Iris pigment epithelial cell (primary cell): ENCODE data around the gene TIMM44.

Experiments used
- DNase-seq: peaks from one replicate; pipeline ENCODE4 v3.0.0-alpha.2; 2011; ENCODE audit warnings: low read depth

The TIMM44 gene, protein sequence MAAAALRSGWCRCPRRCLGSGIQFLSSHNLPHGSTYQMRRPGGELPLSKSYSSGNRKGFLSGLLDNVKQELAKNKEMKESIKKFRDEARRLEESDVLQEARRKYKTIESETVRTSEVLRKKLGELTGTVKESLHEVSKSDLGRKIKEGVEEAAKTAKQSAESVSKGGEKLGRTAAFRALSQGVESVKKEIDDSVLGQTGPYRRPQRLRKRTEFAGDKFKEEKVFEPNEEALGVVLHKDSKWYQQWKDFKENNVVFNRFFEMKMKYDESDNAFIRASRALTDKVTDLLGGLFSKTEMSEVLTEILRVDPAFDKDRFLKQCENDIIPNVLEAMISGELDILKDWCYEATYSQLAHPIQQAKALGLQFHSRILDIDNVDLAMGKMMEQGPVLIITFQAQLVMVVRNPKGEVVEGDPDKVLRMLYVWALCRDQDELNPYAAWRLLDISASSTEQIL

DNA sequence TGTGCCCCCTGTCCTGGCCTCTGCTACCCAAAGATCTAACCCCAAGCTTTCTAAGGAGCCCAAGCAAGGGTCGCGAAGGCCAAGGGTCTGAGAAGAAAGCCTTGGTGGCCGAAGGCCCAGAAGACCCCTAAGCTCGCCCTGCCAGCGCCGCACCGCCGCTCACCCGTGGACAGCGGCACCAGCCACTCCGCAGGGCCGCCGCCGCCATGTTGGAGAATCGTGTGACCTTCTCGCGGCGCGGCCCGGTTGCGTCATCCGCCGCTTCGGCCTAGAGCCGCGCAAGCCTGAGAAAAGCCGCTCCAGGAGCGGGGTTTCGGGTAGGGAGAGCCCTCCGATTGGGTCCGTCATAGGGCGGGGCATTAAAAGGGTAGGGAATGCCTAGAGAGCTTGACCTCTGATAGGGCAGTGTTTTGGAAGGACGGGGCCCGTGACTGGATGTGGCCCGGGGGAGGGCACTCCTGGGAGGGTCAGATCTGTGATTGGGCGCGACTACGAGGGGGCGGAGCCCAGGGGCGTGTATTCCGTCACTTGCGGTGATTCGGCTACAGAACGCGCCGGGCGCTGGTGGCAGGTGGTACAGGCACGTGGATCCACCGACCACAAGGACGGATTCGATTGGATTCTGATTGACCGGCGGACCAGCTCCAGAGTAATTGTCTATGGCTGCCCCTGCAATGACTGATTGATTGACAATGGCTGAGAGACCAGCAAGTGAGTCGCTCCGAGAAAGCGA, at the start of gene TIMM44:
Gene TIMM44, minus strand, starts transcription at position 223 of the 733 bp plus-strand sequence. Its CDS starts 15 bp downstream, at position 208.
- DNase-seq: peak; percentile 100

DNA sequence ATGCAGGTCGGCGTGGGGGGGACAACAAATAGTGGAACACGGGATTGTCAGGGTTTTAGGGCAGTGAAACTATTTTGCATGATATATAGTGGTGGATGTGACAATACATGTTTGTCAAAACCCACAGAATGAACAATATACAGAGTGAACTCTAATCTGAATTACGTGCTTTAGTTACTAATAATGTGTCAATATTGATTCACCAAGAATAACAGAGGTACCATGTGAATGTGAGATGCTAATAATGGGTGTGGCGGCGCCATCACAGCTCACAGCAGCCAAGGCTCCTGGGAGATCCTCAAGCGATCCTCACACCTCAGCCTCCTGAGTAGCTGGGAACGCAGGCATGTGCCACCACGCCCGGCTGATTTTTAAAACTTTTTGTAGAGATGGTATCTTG, 49.1 kb upstream of the TIMM44 start:
- no peak for DNase-seq

DNA sequence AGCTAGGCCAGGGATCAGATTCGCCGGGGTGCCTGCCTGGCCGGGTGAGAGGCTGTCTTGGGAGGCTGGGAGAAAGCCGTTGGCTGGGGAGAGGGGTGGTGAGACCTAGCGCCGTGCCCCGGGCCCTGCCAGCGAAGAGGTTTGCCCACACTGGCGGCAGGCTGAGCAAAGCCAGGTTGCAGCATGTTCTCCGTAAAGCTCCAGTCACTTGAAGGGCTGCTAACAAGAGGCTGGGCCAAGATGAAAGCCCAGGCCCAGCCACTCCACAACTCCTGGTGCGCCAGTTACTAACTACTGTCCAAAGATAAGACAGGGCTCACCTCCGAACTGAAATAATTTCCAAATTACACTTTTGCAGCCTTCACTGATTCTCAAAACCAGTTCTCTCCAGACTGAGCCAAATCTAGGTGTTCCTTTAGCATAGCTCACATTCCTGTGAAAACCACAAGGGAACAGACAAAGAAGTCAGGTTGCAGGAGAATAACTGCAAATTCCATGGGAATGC, 45.7 kb upstream of the TIMM44 start:
- no peak for DNase-seq

DNA sequence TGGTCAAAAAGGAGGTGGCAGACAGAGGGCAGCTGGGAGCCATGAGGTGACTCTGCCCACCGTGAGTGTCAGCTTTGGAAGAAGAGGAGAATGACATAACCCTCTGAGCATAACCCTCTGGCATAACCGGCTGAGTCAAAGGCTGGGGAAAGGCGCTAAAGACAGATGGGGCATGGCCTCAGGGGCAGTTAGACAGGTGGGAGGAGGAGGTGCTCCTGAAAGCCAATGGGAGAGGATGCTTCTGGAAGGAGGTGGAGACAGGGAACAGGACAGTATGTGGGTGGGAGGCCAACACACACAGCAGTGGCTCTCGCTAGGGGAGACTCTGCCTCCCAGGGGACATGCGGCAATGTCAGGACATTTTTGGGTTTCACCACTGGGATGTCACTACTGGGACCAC, 44.8 kb upstream of the TIMM44 start:
- no peak for DNase-seq

DNA sequence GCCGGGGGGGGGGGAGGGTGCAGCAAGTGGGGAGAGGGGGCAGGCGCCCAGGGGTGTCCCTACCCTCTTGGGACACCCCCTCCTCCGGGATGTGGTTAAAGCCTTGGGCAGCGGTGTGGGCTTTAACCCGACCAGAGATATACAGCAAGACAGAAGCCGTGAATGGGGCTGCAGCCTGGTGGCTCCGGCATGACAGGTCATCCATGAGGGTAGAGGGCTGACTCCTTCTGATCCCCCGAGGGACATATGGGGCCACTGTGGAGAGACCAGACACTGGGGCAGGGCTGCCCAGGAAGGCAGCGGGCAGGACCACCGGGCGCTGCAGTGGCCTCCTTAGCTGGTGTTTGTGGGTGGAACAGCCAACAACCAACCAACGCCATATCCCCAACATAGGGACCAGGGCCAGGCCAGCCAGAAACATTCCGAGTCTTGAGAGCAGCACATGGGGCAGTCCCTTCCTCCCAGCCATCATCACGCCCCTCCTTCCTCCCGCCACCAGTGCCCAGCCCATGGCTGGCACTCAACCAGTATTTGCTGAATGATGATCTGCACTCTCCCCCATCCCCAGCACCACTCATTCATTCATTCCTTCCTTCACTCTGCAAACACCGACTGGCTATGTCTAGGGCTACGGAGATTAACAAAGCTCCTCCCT, 43.8 kb upstream of the TIMM44 start:
- DNase-seq: no peak

DNA sequence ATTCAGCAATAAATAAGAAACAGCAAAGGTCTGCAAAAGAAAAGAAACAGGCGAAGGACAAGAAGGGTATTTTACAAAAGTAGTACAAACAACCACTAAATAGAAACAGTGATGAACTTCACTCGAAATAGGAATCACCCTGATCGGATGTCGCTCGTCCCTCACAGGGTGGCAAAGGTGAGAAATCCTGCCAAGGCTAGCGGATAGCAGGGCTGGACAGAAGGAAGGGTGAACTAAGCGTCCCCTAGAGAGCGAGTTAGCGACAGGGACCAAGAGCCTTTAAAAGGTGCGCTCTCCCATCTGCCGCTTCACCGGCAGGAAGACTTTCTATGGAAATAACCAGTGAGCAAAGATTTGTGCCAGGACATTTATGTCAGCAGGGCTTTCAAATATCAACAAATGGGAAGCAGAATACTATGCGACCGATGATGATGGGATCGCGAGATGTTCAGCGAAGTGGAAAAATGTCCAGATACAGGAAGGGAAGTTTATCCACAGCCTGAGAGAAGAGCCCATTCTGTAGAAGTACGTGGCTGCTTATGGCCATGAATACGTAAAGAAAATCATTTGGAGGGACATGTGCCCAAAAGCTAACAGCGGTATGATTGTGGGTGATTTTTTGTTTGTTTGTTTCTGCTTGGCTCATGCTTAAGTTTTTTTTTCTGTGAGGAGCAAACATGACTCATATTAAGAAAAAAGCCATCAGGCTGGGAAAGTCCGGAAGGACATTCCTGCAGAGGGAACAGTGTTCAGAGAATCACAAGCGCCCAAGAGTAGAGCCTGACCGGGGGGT, 43.1 kb upstream of the TIMM44 start:
- DNase-seq: peak; percentile 79

DNA sequence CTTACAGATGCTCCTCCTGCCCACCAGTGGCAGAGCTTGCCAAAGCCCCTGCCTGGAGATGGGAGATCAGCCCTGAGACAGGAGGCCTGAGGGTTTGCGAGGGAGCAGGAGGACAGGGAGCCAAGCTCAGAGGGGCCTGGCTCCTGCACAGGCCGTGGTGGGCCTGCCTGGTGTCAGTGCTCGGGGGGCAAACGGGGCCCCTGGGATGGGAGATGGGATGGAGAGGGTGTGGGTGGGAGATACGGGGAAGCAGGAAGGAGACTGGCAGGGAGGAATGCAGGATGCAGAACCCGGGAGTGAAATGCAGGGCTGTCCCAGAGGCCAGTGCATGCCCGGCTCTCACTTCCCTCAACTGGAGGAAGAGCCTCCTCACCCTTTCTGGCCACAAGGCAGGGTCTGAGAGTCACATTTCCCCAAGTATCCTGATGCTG, 42.0 kb upstream of the TIMM44 start:
- no peak for DNase-seq

DNA sequence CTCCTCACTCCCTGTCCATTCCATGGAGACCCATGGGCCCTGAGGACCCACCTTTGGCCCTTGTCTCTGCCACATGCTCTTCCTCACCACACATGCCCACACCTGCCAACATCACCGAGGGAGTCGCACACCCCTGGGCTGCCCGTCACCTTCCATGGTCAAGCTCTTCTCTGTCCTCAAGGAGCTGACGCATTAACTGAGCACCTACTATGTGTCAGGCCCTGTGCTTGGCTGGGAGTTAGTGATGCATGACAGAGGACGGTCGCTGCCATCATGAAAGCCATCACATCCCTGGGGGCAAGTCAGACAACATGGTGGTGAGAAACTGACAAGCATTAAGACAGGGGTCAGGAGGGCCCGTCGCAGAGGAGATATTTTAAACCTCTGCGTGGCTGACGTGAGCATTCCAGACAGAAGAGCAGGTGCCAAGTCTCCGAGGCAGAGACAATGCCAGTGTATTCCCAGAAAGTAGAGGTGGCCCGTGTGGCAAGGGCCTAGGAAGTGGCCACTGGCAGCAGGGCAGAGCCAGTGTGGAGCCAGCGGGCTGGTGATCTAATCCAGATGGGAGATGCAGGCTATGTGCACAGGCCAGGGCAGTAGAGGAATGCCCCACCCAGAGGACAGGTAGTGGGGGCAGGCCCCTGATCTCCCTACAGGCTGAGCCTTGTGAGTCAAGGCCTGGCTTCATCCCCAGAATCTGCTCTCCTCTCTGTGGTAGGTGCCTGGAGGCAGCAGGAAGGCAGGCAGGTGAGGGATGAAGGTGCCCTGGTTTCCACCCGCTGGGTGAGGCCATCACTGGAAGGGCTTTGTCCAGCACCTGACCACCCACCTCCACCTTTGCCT, 40.8 kb upstream of the TIMM44 start:
- DNase-seq: no peak

DNA sequence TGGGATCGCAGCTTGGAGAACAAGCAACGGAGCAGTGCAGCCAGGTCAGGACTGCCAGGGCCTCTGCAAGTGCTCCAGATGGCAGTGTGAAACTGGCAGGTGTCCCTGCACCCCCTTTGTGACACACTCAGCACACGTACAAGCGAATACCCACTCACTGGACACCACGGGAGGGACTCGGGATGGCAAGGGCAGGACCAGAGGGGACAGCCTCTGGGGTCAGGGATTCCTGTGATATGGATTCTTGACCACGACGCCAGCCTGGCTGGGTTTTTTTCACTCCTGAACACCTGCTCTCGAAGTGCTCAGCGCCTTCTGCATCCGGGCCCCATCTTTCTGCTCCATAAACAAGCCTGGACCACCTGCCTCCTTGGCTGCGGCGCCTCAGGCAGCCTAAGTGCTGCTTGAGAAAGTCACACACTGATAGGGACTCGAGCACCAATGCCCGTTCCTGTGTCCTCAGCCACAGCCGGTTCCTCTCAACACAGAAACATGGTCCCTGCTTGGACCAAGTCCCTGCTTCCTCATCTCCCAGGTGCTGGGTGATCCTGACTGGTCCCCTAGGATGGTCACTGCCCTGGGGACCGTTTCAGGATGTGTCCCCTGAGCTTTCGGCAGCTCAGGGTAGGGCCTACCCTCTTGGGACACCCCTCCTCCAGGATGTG, 40.0 kb upstream of the TIMM44 start:
- DNase-seq: no peak

DNA sequence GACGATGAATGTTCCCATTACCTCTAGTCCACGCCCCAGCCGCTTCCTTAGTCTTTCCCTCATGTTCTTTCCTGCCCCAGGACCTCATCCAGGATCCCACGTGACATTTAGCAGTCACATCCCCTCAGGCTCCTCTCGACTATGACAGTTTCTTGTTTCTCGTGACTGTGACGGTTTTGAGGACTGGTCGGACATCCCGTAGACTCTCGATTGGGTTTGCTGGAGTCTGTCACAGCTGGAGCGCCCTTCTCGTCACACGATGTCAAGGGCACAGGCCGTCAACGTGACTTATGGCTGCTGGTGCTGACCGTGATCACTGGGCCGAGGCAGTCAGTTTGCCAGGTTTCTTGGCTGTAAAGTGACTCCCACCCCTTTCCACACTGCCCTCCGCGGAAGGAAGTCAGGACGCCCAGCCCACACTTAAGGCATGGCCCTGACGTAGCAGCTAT, 39.2 kb upstream of the TIMM44 start:
- DNase-seq: no peak

DNA sequence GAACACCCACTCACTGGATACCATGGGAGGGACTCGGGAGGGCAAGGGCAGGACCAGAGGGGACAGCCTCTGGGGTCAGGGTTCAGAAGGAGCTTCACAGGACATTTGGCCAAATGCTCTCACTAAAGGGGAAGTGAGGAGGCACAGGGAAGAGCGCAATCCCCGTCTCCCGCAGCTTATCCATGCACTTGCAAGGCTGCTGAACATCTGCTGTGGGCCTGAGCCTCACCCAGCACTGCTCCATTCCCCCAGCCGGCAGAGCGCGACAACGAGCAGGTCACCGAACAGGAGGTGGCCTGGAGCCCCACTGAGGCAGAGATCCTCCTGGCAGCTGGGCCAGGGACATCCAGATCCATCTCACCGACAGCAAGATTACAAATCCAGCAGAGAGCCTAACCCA, 38.6 kb upstream of the TIMM44 start:
- no peak for DNase-seq

DNA sequence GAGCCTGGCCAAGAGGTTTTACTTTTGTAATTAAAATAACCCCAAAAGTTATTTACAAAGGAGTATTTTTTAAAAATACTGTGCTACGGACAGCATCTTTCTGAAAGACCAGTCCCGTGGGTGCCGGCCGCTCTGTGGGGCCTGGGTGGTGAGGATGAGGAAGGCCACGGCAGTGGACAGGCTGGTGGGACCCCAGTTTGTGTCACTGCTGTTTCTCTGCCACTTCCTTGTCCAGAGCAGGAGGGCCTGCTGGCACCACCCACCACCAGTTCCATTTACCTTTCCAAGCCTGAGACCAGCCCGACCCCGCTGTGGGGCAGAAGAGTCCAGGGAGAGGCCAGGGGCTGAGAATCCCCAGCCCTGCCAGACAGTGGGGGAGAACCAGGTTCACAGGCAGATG, 38.2 kb upstream of the TIMM44 start:
- no peak for DNase-seq

DNA sequence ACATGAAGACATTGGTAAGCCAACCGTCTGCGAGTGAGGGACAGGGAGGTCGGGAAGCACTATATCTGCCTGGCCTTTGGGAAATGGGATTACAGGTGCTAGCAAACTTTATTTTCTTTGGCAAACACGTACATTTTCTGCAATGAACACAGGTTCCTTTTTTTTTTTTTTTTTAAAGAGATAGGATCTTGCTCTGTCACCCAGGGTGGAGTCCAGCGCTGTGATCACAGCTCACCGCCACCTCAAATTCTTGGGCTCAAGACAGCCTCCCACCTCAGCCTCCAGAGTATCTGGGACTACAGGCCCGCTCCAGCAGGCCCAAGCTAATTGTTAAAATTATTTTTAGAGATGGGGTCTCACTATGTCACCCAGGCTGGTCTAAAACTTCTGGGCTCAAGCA, 37.7 kb upstream of the TIMM44 start:
- no peak for DNase-seq

DNA sequence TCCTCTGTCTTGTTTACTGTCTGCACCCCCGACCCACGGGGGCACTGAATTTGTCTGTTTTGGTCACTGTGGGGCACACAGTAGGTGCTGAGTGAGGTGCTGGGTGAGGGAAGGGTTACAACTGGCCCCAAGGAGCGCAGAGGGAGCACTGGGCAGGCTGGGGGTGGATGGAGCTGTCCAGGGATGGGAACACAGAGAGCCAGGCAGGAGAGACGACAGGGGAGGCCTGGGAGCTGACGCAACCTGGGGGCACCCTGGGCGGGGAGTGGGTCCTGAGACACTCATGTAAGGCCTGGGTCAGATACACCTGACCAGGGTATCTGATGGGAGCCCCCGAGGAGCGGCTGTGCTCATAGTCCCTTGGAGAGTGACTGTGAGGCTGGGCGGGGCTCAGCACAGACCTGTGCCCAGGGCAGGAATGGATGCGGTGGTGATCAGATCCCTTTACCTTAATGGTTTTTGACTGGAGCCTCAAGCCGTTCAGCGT, 37.2 kb upstream of the TIMM44 start:
- DNase-seq: no peak

DNA sequence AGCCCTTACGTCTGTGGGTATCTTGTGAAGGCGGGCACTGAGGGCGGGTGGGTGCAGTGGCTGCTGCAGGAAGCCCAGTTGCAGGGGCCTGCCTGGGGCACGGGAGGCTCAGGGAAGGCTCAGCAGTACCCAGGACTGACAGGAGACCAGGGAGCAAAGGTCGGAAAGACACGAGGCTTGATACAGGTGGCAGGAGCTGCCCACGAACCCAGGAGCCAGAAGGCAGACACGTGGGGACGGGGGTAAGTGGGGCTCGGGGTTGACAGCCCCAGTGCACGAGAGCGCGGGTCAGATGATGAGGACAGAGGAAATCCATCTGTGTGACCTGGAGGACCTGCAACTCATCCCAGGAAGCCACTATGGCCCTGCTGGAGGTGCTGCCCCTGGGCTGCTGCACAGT, 36.7 kb upstream of the TIMM44 start:
- DNase-seq: no peak

DNA sequence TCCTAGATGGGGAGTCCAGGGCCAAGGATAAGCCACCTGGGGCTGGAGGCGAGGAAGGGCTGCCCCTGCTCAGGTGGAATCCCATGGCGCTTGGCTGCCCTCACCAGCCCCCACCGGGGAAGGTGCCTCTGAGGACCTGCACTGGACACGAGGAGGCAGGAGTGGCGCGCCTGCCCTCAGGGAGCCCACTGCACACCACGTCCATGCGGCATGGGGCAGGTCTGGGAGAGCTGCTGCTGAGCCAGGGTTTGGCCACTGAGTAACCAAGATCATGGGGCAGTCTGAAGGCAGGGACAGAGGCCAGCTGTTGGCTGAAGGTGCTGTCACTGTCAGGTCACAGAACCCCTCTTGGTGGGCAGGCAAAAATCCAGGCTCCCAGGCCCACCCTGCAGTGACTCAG, 36.1 kb upstream of the TIMM44 start:
- DNase-seq: no peak

DNA sequence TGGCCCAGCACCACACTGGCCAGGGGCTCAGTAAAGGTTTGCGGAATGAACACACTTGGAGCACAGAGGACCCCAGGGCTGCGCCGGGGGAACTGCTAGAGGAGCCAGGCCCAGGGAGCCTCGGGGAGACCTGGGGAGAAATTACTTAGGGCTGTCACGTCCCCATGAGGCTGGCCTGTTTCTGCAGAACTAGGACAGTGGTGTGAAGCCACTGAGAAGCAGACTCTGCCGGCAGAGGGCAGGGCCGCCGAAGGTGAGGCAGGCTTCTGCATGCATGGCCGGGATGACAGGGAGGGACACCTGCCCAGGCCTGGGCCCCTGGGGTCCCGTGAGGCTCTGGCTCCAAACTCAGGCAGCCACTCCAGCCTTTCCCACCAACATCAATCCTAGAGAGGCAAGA, 35.5 kb upstream of the TIMM44 start:
- no peak for DNase-seq

DNA sequence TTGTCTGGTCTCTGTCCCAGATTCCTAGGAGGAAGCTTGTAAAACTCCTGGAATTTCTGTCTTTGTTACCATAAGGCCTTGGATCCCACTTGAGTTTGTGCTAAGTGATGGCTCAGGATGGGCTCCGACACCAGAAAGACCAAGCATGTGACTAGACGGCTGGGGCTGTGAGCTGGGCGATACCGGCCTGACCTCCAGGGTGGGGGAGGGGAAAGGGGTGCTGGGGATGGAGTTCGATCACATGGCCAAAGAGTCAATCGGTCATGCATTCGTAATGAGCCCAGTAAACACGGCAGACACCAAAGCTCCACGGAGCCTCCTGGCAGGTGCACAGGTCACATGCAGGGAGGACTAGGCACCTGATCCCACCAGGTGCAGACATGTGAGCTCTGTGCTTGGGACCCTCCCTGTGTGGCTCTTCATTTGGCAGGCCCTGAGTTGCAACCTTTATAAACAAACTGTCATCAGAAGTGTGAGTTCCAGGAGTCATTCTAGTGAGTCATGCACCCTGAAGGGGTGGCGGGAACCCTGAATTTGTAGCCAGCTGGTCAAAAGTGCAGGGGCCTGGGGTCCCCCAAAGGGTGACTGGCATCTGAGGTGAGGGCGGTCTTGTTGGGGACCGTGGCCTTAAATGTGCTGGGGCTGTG, 34.8 kb upstream of the TIMM44 start:
- DNase-seq: peak; percentile 29

DNA sequence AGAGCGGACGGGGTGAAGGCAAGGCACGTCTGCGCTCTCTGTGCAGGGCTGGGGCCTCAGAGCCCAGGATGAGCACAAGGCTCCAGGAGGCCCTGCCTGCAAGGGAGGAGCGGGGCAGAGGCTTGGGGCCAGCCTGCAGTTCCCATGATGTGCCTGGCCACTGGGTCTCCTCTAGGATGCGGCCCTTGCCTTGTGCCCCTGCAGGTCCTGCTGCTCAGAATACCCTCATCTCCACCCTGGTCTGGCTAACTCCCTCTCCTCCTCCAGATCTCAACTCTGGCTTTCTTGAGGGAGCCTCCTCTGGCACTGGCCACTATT, 34.2 kb upstream of the TIMM44 start:
- DNase-seq: no peak
